LoVo (cell line): ENCODE results near the gene EHMT1.
"Not testable (repeated sequence)": the region's sequence is repeated elsewhere in the genome, so short reads cannot be mapped to it uniquely, and the experiment has no call there.

Experiments
- DNase-seq: peaks from one replicate; pipeline ENCODE4 v3.0.0-alpha.2; 2016; ENCODE audit warnings: low spot score

EHMT1 gene

DNA sequence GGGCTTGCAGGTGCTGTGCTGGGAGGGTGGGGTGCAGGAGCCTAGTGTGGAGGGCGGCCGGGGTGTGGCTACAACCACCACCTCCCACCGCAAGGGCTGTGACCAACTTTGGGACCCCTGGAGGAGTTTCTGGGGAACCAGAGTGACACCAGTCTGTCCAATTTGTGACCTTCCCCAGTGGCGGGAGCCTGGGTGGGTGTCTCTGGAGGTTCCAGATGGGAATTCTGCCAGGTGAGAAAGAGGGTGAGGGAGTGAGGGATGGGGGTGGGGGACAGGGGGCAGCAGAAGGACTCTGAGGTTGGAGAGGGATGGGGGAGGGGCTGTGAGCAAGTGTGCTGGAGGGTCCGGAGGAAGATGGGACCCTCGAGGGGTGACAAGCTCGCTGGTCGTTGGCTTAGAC lies 254.6 kb downstream of the EHMT1 start:
- DNase-seq = no peak

DNA sequence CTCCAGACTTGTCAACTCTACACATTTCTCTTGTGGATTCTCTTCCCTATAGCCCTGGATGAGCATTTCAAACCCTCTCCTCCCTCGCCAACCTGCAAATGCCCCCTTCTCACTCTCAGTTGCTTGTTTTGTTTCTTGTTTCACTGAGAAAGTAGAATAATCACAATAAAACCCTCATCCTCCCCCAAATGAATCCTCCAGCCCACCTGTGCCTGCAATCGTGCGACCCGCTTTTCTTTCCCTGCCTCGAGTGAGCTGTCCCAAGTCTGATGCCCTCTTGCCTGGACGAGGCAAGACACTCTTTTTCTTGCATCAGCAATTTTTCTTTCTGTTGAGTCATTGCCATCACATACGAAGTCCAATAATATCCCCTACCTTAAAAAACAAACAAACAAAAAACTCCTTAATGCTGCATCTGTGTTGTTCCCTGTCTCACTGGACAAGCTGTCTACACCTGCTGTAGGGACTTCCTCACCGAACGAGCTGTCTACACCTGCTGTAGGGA lies 255.1 kb downstream of the EHMT1 start:
- DNase-seq = no peak

DNA sequence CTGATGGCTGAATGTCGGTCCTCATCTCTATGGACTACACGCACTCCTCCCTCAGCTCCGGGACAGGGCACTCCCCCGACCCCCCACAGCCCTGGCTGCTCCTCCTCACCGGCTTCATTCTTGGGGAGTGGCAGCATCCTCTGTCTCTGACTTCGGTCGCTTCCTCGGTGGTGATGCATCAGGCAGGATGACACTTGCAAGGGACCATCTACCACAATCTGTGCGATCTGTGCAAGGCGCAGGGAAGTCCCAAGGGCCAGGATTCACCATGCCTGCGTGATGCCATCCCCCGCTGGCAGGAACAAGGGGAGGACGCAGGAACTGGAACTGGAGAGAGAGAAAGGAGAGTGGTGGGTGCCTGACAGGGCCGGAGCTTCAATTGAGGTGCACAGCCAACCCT lies 256.5 kb downstream of the EHMT1 start:
- DNase-seq = no peak

DNA sequence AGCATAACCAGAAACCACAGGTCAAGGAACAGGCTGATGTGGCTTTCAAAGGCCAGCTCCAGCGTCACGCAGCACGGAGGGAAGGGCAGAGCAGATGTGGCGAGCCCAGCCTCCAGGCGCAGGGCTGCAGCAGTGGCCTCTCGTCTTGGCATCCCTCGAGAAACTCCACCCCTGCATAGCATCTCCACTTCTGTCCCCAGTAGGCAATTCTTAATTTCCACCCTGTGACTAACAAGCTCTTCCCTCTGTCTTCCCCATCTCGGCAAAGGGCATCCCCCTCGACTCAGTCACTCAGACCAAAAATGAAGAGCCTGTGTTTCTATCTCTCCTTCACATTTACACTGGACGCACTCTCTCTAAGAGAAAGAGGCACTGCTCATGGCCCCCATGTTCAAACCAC lies 257.0 kb downstream of the EHMT1 start:
- no peak for DNase-seq

DNA sequence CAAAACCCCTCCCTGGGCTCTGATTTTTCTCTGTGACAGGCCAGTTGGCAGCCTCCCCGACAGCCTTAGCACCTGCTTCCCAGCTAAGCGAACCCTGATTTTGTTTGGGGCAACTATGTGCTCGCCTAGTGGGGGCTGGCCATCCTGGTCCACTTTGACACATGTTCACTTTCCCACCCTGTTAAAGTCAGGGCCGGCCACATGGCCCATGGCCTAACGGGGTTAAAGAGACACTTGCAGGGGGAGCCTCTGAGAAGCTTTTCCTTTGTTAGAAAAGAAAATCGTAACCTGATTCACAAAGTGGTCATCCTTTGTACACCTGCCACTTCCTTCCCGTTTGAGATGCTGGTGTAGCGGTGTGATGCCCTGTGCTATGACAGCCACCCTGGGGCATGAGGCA lies 257.5 kb downstream of the EHMT1 start:
- DNase-seq = no peak

DNA sequence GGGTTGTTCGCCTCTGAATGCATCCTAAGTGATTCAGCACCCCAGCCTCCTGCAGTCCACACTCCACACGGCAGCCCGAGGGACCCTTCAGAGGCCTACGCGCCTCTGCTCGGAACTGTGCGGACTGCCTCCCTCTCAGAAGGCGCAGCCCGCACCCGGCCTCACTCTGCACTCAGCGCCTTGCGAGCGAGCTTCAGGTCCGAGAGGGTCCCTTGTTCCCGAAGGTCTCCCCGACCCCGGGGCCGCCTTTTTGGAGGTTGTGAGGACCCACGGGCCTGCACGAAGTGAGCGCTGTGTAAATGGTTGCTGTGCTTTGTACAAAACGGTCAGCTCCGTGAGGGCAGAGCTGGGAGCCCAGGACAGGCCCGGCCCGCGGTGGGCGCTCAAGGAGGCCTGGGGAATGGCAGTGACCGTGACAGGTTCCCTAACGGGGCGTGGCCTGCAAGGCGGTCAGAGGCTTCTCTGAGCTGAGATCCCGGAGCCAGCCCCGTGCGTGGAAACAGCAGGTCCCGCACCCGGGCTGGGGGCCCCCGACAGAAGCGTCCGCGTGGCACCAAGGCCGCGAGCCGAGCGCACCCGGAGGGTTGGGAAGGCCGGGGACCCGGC lies 258.1 kb downstream of the EHMT1 start:
- DNase-seq = no peak

DNA sequence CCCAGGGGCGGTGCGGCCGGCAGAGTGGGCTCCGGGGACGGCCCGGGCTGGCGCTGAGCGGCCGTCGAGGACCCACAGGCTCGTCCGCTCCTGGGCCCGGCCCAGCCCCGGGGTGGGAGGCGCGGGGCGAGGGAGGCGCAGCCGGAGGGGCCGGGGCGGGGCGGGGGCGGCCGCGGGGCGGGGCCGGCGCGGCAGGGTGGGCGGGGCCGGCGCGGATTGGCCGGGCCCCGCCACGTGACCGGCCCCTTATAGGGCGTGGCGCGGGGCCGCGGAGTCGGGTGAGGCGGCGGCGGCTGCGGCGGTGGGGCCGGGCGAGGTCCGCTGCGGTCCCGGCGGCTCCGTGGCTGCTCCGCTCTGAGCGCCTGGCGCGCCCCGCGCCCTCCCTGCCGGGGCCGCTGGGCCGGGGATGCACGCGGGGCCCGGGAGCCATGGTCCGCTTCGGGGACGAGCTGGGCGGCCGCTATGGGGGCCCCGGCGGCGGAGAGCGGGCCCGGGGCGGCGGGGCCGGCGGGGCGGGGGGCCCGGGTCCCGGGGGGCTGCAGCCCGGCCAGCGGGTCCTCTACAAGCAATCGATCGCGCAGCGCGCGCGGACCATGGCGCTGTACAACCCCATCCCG lies 258.8 kb downstream of the EHMT1 start, which contains the start of gene CACNA1B:
Gene CACNA1B, plus strand, starts transcription at position 277 of the 617 bp plus-strand sequence. Its CDS starts 152 bp downstream, at position 429.
- DNase-seq = not testable (repeated sequence)

DNA sequence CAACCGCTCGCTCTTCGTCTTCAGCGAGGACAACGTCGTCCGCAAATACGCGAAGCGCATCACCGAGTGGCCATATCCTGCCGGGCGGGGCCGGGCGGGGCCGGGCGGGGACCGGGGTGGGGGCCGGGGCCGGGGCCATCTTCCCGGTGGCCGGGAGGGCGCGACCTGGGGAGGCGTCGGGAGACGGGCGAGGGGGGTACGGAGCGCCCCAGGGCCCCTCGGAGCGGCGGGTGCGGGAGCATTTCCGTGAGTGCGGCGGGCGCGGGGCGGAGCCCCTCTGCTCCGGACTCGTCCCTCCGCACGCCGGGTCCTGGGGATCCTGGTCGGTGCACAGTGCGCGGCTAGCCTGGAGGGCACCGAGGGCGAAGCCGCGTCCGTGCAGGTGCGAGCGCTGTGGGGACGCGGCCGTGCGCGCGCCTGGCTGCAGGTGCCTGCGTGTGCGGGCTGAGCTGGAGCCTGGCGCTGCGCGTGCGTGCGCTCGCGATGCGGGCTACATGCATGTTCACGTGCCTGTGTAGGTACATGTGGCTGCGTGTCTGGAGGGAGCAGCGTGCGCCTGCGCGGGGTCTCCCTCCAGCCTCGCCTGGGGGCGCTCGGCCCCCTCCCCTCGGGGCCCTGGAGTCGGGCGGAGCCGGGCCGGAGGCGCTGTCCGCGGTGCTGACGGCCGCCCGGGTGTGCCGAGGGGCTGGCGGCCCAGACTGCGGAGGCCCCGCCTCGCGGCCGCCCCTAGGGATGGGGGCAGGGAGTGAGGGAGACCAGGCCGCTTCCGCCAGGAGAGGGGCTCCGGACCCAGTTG lies 259.5 kb downstream of the EHMT1 start:
- DNase-seq = no peak

DNA sequence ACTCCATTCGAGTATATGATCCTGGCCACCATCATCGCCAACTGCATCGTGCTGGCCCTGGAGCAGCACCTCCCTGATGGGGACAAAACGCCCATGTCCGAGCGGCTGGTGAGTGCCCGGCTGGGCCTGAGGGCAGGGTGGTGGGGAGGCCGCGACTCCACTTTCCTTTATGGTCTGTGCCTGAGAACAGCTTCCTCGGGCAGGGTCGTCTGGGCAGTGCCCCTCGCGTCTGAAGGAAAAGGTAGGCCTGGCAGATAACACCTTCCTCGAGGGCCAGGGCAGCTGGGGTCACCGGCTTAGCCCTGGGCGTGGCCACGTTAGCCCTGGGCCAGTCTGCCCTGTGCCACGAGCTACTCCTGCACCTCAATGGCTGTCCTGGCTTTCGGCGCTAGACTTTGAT lies 260.2 kb downstream of the EHMT1 start:
- DNase-seq = no peak

DNA sequence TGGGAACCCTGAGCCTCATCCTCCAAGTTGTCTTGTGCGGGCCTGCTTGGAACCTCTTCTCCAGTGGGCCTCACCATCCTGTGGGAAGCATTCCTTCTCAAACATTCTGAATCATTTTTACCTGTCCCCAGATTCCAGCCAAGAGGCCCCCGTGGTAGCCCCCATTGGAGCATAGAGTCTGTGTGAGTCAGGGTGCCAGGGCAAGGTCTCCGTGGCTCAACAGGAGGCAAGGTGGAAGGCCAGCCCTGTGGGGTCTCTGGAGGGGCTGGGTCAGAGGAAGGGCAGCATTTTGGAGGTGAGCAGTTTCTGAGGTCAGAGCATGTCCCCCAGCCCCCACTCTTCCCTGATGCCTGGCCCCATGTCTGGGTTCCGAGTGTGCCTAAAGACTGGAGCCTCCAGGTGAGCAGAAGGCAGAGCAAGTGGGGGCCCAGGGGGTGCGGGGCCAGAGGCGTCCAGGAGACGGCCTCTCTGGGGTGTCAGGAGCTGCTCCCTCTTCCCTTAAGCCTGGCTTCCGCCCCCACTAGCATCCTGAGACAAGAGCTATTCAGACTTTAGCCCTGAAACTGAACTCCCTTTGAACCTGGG lies 260.9 kb downstream of the EHMT1 start:
- DNase-seq = no peak

DNA sequence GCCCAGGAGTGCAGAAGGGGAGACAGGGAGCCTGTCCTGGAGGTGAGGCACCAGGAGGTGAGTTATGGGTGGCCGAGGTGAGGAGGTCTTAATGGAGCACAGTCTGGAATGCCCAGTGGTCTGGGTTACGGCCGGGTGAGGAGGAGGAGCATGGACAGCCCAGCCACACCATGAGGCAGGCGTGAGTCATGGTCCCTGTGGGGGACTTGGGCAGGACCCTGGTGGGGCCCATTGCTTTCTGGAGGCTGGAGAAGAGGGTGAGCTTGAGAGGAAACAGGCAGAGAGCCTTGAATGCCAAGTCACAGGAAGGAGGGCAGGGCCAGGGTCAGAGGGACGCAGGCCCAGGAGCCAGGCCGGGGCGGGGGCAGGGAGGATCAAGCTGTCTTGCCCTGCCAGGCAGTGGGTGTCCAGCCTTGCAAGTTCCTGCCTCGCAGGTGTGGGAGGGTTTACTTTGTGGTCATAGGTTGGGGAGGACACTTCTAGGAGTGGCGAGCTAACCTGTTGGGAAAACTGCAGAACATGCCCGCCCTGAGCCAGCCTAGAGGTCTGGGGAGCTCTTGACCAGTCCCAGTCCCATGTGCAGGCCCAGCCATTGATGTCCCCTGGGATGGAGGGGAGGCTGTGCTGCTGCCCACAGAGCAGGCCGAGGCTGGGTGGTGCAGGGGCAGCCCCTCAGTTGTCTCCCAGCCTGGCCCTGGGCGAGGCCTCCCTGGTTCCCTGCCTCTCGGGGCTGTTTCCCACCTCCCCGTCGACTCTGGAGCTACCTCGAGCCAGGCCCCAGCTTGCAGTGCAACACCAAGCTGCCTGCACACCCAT lies 261.6 kb downstream of the EHMT1 start:
- DNase-seq = no peak

DNA sequence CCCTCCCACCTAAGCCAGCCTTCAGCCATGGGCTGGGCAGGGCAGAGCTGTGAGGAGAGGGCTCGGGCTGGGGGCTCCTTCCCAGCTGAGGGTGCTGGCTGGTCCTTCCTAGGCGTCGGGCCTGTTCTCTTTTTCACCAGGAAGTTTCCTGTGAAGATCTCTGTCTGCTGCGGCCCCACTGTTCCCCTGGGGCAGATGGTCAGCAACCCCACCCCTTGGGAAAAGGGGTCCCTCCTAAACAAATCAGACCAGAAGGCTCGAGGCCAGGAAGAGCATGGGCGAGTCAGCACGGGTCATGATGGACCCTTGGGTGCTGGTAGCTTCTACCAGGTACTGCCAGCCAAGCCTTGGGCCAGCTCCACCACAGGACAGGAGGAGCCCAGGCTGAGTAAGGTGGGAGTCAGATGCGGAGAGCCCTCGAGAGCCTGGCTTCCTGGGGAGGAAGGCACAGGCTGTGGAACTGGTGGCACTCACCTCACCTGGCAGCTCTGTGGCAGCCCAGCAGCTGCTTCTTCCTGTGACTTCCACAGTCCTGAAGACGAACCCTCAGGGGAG lies 262.2 kb downstream of the EHMT1 start:
- DNase-seq = no peak

DNA sequence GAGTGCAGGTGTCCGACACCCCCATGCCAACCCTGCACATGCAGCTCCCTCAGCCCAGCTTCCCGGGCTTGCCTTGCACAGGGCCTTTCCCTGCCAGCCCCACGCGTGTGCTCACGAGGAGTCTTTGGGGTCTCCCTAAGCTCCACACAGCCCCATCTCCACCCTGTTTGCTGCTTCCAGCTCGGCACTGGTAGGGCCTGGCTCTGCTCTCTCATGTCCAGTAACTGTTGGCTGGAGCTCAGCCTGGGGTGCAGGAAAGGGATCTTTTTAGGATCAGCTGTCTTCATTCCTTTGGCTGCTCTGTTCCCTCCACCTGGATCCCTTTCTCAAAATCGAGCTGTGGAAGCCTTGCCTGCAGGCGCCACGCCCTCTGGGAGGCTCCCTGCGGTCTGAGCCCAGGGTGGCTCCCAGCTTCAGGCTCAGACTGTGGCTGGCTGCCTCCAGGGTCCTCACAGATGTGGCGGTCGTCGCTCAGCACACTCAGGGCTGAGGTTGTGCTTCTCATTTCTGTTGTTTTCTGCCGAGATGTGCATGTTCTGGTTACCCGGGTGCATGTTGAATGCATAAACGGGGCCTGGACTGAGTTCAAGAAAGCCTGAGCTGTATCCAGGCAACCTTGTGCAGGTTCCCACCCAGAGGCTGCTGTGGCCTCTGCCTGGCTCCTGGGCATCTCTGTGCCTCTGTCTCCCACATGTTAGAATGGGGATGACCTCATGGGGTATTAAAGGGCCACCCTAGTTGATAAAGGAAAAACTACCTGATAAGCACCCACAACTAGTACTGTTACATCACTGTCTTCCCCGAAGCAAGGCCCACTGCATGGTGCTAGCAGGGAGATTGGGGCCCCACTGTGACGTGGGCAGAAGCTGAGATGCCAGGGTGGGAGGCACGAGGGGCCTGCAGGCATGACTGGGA lies 263.0 kb downstream of the EHMT1 start:
- DNase-seq = no peak

DNA sequence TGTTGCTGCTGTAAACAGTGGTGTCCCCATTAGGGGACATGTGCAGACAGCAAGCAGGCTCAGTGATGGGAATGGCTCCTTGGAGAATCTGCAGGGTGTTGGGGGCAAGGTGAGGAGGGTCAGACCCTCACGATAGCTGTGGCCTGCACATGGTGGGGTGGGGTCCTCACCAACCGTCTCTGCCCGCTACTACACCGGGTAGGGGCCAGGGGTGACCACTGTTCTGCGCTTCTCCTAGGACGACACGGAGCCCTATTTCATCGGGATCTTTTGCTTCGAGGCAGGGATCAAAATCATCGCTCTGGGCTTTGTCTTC lies 263.7 kb downstream of the EHMT1 start:
- DNase-seq = no peak

DNA sequence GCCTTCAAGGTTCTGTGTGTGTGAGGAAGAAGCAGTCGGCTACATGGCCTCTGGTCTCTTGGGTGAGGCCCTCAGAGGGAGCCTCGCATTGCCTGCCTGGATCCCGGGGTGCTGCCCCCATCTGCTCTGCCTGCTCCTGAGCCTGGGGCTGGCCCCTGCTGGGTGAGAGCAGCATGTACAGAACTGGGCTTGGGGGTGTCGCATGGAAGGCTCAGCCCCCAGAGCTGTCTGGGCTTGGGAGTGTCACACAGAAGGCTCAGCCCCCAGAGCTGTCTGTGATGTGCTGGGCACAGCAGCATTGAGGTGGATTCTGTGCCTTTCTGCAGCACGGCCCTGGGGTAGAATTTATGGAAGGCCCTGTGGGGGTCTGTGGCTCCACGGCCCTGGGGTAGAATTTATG lies 265.2 kb downstream of the EHMT1 start:
- DNase-seq = not testable (repeated sequence)

DNA sequence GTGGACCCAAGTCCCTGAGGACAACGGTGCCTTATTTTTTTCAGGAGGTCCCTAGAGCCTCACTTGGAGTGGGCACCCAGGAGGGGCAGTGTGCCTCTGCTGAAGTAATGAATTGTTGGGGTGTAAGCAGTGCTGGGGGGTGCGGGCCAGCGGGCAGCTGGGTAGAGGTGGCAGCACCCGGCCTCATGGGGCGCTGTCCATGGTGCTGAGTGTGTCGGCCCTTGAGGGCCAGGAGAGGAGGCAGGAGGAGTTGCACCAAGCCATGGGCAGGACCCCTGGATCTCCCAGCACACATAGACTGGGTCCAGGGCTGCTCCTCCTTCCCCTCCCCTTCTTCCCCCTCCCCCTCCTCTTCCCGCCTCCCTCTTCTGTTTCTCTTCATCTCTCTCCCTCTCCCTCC lies 265.7 kb downstream of the EHMT1 start:
- DNase-seq = not testable (repeated sequence)

DNA sequence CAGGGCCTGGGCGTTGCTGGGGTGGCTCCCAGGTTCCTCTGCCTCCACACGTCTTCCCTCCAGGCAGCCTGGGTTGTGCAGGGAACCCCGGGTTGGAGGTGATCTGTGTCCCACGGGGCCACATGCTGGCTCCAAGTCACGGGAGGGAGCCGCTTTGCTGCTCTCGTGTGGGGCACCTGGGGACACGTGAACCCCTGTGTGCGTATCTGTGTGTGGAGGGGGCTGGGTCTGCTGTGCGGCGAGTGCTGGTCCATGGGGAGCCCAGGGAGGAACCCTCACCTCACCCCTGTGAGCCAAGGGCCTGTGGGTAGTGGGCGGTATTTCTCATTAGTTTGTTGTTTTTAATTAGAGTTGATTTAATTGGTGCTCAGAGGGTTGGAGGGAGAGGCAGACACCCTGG lies 266.3 kb downstream of the EHMT1 start:
- not testable (repeated sequence) for DNase-seq
